GM21515 (cell line): ENCODE data around the gene PKM.

Source experiments
- ATAC-seq: cut with Tn5 transposase; IDR thresholded peaks from one replicate; pipeline ENCODE4 v1.9.1; 2021; ENCODE audit not compliant: unreplicated experiment

PKM gene

GRCh38 chr15:72202302-72202701 lies 28.7 kb downstream of the PKM start:
- no peak for ATAC-seq

GRCh38 chr15:72201391-72201921 lies 29.5 kb downstream of the PKM start:
- no peak for ATAC-seq

GRCh38 chr15:72200395-72201237 lies 30.4 kb downstream of the PKM start:
- no peak for ATAC-seq

- ATAC-seq = no peak
Measured at GRCh38 chr15:72199721-72200212, 31.2 kb downstream of the PKM start.

GRCh38 chr15:72199205-72199515 lies 31.8 kb downstream of the PKM start:
- no peak for ATAC-seq

GRCh38 chr15:72198356-72199204 lies 32.4 kb downstream of the PKM start:
- no peak for ATAC-seq

GRCh38 chr15:72197460-72198355 lies 33.3 kb downstream of the PKM start, which contains the start of gene GRAMD2A:
TSS of gene GRAMD2A (minus strand) at chr15:72197787.
- peak; percentile 37 for ATAC-seq

GRCh38 chr15:72197041-72197459 lies 33.9 kb downstream of the PKM start:
- no peak for ATAC-seq

- no peak for ATAC-seq
Measured at GRCh38 chr15:72196409-72197040, 34.5 kb downstream of the PKM start.

- no peak for ATAC-seq
Measured at GRCh38 chr15:72195101-72195511, 35.9 kb downstream of the PKM start.

- no peak for ATAC-seq
Measured at GRCh38 chr15:72193836-72194396, 37.1 kb downstream of the PKM start.

GRCh38 chr15:72192416-72192815 lies 38.6 kb downstream of the PKM start:
- no peak for ATAC-seq

GRCh38 chr15:72189250-72189902 lies 41.6 kb downstream of the PKM start:
- no peak for ATAC-seq

GRCh38 chr15:72184165-72184811 lies 46.7 kb downstream of the PKM start:
- ATAC-seq = no peak

GRCh38 chr15:72183781-72184164 lies 47.2 kb downstream of the PKM start:
- ATAC-seq = no peak

GRCh38 chr15:72182673-72183072 lies 48.3 kb downstream of the PKM start:
- no peak for ATAC-seq

- ATAC-seq = no peak
Measured at GRCh38 chr15:72182244-72182643, 48.7 kb downstream of the PKM start.

- ATAC-seq = no peak
Measured at GRCh38 chr15:72180761-72181324, 50.1 kb downstream of the PKM start.
